ENCODE measurements around the gene RBMS3. TPM values are rescaled to one million over a fixed set of nuclear protein-coding genes. Genes with fewer than 3 reads are reported as not detected.

The RBMS3 gene
- total RNA-seq, 1 donor from 2014 or later: 3.8 TPM

DNA sequence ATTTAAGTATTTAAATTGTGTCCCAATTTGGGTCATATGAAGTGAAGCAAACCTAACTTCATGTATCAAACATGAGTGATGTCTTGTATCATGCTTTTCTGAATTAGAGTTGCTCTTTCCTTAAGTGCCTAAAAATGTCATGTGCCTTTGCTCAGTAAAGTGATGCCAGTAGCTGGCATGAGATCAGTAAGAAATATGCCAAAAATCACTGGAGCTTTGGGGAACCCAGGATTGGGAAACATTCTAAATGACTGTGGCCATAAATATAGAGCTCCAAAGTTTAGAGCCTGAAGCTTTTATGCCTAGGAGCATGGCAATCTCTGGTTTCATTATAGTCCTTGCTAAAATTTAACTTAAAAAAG, 33.8 kb downstream of the RBMS3 start:
- TF ChIP-seq, protein P1, sequence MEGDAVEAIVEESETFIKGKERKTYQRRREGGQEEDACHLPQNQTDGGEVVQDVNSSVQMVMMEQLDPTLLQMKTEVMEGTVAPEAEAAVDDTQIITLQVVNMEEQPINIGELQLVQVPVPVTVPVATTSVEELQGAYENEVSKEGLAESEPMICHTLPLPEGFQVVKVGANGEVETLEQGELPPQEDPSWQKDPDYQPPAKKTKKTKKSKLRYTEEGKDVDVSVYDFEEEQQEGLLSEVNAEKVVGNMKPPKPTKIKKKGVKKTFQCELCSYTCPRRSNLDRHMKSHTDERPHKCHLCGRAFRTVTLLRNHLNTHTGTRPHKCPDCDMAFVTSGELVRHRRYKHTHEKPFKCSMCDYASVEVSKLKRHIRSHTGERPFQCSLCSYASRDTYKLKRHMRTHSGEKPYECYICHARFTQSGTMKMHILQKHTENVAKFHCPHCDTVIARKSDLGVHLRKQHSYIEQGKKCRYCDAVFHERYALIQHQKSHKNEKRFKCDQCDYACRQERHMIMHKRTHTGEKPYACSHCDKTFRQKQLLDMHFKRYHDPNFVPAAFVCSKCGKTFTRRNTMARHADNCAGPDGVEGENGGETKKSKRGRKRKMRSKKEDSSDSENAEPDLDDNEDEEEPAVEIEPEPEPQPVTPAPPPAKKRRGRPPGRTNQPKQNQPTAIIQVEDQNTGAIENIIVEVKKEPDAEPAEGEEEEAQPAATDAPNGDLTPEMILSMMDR (IDR thresholded peaks at IDR 0.05; ENCODE audit: unreplicated experiment): no peak
- H3K27ac Mint-ChIP-seq: no peak overlapping the region
- H3K9me3 Mint-ChIP-seq (ENCODE audit: low read depth): no peaks in the 10 kb centered on the region
- H3K4me1 Mint-ChIP-seq (ENCODE audit: low read depth): peaks cover 15% of the 10 kb centered on the region
- H3K4me3 Mint-ChIP-seq (ENCODE audit: low read depth): no peak overlapping the region
- H3K36me3 Mint-ChIP-seq (ENCODE audit: insufficient read depth): no peaks in the 10 kb centered on the region
- no peak for DNase-seq (ENCODE audit: low spot score, unreplicated experiment)
- H3K27me3 Mint-ChIP-seq: no peaks in the 10 kb centered on the region

DNA sequence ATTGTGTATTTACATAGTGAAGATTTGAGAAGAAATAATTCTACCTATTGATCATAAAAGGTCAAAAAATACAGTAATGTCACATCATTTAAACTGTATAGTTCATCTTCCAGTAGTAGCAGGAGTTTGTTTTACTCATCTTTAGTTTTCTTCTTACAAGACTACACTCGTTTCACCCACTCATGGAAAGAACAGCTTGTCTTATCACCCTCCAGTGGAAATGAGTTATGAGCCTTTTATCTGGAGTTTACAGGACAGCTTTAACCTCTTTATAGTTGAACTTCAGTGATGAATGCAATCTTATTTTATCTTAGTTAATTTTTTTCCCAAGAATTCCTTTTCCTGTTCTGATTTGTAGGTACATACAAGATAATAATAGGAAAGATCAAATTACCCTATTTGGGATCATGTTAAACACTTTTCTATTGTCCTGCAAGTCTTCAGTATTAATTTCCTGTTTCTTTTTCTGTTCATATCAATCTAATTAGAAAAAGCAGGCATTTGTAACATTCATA, 36.8 kb downstream of the RBMS3 start:
- no peaks in the 10 kb centered on the region for H3K36me3 Mint-ChIP-seq (ENCODE audit: insufficient read depth)
- H3K27ac Mint-ChIP-seq: no peak overlapping the region
- no peak for DNase-seq (ENCODE audit: low spot score, unreplicated experiment)
- no peak overlapping the region for H3K4me3 Mint-ChIP-seq (ENCODE audit: low read depth)
- no peaks in the 10 kb centered on the region for H3K9me3 Mint-ChIP-seq (ENCODE audit: low read depth)
- TF ChIP-seq, protein P1 (IDR thresholded peaks at IDR 0.05; ENCODE audit: unreplicated experiment): no peak
- H3K27me3 Mint-ChIP-seq: no peaks in the 10 kb centered on the region
- H3K4me1 Mint-ChIP-seq (ENCODE audit: low read depth): peaks cover 9% of the 10 kb centered on the region

DNA sequence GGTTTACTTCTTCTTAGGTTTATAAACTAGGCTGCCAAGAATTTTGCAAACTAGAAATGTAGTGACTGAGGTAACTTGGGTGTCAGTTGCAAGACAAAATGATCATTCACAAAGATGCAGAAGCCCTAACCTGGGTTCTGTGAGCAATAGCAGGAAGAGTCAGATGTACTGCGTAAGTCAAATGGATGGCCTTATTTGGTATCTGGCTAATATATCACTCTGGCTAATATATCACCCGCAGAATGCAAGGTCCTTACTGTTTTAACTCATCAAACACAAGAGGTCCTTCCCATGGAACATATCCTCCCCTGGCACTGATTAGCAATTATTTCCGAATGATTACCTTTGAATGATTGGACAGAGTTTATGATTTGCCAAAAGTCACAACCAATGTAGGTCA, 37.4 kb downstream of the RBMS3 start:
- no peak overlapping the region for H3K27ac Mint-ChIP-seq
- DNase-seq (ENCODE audit: low spot score, unreplicated experiment): no peak
- H3K27me3 Mint-ChIP-seq: no peaks in the 10 kb centered on the region
- H3K36me3 Mint-ChIP-seq (ENCODE audit: insufficient read depth): no peaks in the 10 kb centered on the region
- H3K9me3 Mint-ChIP-seq (ENCODE audit: low read depth): no peaks in the 10 kb centered on the region
- peaks cover 9% of the 10 kb centered on the region for H3K4me1 Mint-ChIP-seq (ENCODE audit: low read depth)
- H3K4me3 Mint-ChIP-seq (ENCODE audit: low read depth): no peak overlapping the region
- TF ChIP-seq, protein P1 (IDR thresholded peaks at IDR 0.05; ENCODE audit: unreplicated experiment): no peak

DNA sequence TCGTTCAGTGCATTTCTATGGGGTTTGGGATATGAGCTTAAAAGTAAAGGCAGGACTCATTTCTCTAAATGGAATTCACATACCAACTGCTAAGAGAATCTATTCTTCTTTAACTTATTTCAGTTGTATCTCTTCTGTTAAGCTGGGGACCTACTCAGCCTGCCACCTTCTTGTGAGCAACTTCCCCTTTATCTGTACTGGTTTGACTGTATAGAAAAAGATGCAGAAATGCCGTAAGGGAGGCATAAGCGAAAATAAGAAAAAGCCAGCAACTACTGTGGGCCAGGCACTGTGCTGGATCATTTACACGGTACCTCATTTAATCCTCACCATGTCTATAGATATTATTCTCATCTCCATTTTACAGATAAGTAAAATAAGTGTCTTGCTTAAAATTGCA, 38.4 kb downstream of the RBMS3 start:
- H3K27ac Mint-ChIP-seq: no peak overlapping the region
- DNase-seq (ENCODE audit: low spot score, unreplicated experiment): no peak
- H3K27me3 Mint-ChIP-seq: no peaks in the 10 kb centered on the region
- no peak overlapping the region for H3K4me3 Mint-ChIP-seq (ENCODE audit: low read depth)
- TF ChIP-seq, protein P1 (IDR thresholded peaks at IDR 0.05; ENCODE audit: unreplicated experiment): no peak
- H3K36me3 Mint-ChIP-seq (ENCODE audit: insufficient read depth): no peaks in the 10 kb centered on the region
- peaks cover 9% of the 10 kb centered on the region for H3K4me1 Mint-ChIP-seq (ENCODE audit: low read depth)
- no peaks in the 10 kb centered on the region for H3K9me3 Mint-ChIP-seq (ENCODE audit: low read depth)

DNA sequence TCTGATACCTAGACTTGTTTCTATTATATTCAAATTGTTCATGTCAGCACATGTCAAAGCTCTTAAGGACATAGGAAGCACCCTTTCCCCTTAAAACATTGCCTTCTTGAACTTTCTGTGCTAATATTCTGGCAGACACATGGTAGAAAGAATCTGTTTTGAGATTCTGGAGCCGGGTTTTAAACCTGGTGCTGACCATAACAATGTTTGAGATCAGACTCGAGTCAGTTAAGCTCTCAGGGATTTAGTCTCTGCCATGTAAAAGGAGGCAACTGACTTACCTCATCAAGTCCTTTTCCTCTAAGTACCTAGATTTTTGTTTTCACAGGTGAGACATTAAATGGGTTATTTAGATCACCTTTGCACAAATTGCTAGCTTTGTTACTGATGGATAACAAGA, 38.9 kb downstream of the RBMS3 start:
- H3K27ac Mint-ChIP-seq: no peak overlapping the region
- no peaks in the 10 kb centered on the region for H3K27me3 Mint-ChIP-seq
- H3K4me1 Mint-ChIP-seq (ENCODE audit: low read depth): peaks cover 9% of the 10 kb centered on the region
- no peaks in the 10 kb centered on the region for H3K36me3 Mint-ChIP-seq (ENCODE audit: insufficient read depth)
- no peak for DNase-seq (ENCODE audit: low spot score, unreplicated experiment)
- TF ChIP-seq, protein P1 (IDR thresholded peaks at IDR 0.05; ENCODE audit: unreplicated experiment): no peak
- no peak overlapping the region for H3K4me3 Mint-ChIP-seq (ENCODE audit: low read depth)
- H3K9me3 Mint-ChIP-seq (ENCODE audit: low read depth): no peaks in the 10 kb centered on the region
